Endothelial cell of umbilical vein (primary cell): Measurements from ENCODE around the gene UPF2. TPM values are rescaled to one million over a fixed set of nuclear protein-coding genes. Genes with fewer than 3 reads are reported as not detected.

ENCODE experiments used
- BruUV-seq: library from RNA; stranded (reverse); fragments of 400-500 nt; replicated peaks from 2 replicates; lab custom pipeline; 2021; lab: Mats Ljungman, UMichigan
- CTCF ChIA-PET: fragments of 300-600, 350-600 bp; sonication (Branson Sonifier 250); formaldehyde crosslinking; loops from one replicate; lab custom pipeline; 2021; ENCODE audit warnings: antibody characterized with exemption, inconsistent platforms; lab: Charles Lee
- POLR2A ChIA-PET: fragments of 300-600, 350-600 bp; sonication (Branson Sonifier 250); formaldehyde crosslinking; loops from one replicate; lab custom pipeline; 2021; ENCODE audit warnings: antibody characterized with exemption, inconsistent platforms; lab: Charles Lee
- DNase-seq: peaks from one replicate; pipeline ENCODE4 v3.0.0-alpha.2; 2011; ENCODE audit warnings: low read depth, low spot score
- FAIRE-seq: peaks from 2 replicates; lab custom pipeline; 2011; peaks lifted over from hg19 to GRCh38; lab: Jason Lieb, UNC
- H2AFZ ChIP-seq: 2 replicates; pipeline ENCODE4 v1.6.0; 2012; ENCODE audit warnings: low read depth, low read length, control low read depth, inconsistent platforms
- H3K27ac ChIP-seq: 2 replicates; pipeline ENCODE4 v1.5.1; 2011; ENCODE audit warnings: low read depth, mild to moderate bottlenecking, control low read depth, low read length, moderate library complexity; ENCODE audit not compliant: insufficient read depth
- H3K27me3 ChIP-seq, 2 experiments: 2 replicates each; pipeline versions ENCODE4 v1.6.0 to v1.6.1; 2011; ENCODE audit warnings: low read length in 2 of 2, mixed read lengths in 1 of 2; ENCODE audit not compliant: control insufficient read depth in 2 of 2, insufficient read depth in 2 of 2
- H3K36me3 ChIP-seq, 2 experiments: 2 replicates in 1 of 2; 3 replicates in 1 of 2; pipeline ENCODE4 v1.5.1; 2011; ENCODE audit warnings: low read length in 2 of 2, mild to moderate bottlenecking in 1 of 2, moderate library complexity in 1 of 2; ENCODE audit not compliant: control insufficient read depth in 2 of 2, insufficient read depth in 2 of 2; ENCODE audit errors: extremely low read depth in 1 of 2
- H3K4me1 ChIP-seq: 3 replicates; pipeline ENCODE4 v1.5.1; 2011; ENCODE audit warnings: mild to moderate bottlenecking, low read length; ENCODE audit not compliant: control insufficient read depth, insufficient read depth; ENCODE audit errors: extremely low read depth
- H3K4me2 ChIP-seq: 2 replicates; pipeline ENCODE4 v1.6.1; 2011; ENCODE audit warnings: low read length, control low read depth, mixed read lengths; ENCODE audit not compliant: insufficient read depth
- H3K4me3 ChIP-seq, 3 experiments: fragments of 200-600 bp in 1 of 3; sonication (generic), shearing (Covaris generic) in 1 of 3; replicated peaks in 1 of 3; 2 replicates each; pipeline ENCODE4 v1.5.1; 2011 to 2016; ENCODE audit warnings: control low read depth in 3 of 3, low read length in 3 of 3, mild to moderate bottlenecking in 2 of 3, inconsistent platforms in 1 of 3, low read depth in 1 of 3, moderate library complexity in 1 of 3; ENCODE audit not compliant: insufficient read depth in 1 of 3
- H3K79me2 ChIP-seq: 2 replicates; pipeline ENCODE4 v1.6.0; 2012; ENCODE audit warnings: low read length, inconsistent platforms; ENCODE audit not compliant: control insufficient read depth, insufficient read depth
- H3K9ac ChIP-seq: replicated peaks from 2 replicates; pipeline ENCODE3; 2011; ENCODE audit warnings: low read length, control low read depth; ENCODE audit not compliant: insufficient read depth; ENCODE audit errors: extremely low read depth
- H3K9me1 ChIP-seq: replicated peaks from 3 replicates; pipeline ENCODE4 v1.6.0; 2011; ENCODE audit warnings: mild to moderate bottlenecking, low read length; ENCODE audit not compliant: control insufficient read depth, insufficient read depth; ENCODE audit errors: extremely low read depth
- H3K9me3 ChIP-seq: replicated peaks from 2 replicates; pipeline ENCODE4 v1.5.1; 2012; ENCODE audit warnings: low read length, inconsistent platforms; ENCODE audit not compliant: control insufficient read depth, insufficient read depth
- H4K20me1 ChIP-seq: replicated peaks from 2 replicates; pipeline ENCODE3; 2011; ENCODE audit warnings: mild to moderate bottlenecking, low read length; ENCODE audit not compliant: control insufficient read depth, insufficient read depth; ENCODE audit errors: extremely low read depth
- EZH2 ChIP-seq: IDR thresholded peaks from 2 replicates; pipeline ENCODE4 v1.6.1; 2012; ENCODE audit warnings: borderline replicate concordance, low read depth, mild to moderate bottlenecking, moderate library complexity, low read length, inconsistent platforms; ENCODE audit not compliant: severe bottlenecking
- GATA2 ChIP-seq: IDR thresholded peaks from 2 replicates; pipeline ENCODE4 v1.7.0; 2011; ENCODE audit warnings: low read depth, mild to moderate bottlenecking, moderate library complexity, mixed read lengths, low read length; ENCODE audit not compliant: insufficient read length, insufficient read depth
- JUN ChIP-seq: IDR thresholded peaks from 2 replicates; pipeline ENCODE4 v1.6.1; 2011; ENCODE audit warnings: borderline replicate concordance, low read depth; ENCODE audit not compliant: insufficient read length, insufficient read depth
- MYC ChIP-seq: IDR thresholded peaks from one replicate; pipeline ENCODE4 v1.6.1; 2011; ENCODE audit warnings: mild to moderate bottlenecking, low read depth, low read length
- POLR2AphosphoS5 ChIP-seq: IDR thresholded peaks from 2 replicates; pipeline ENCODE4 v1.6.1; 2012; ENCODE audit warnings: low read depth, mild to moderate bottlenecking, control low read depth, low read length, moderate library complexity; ENCODE audit not compliant: insufficient read depth
- dilution Hi-C: fragments of 300-500 bp; cut with MboI; formaldehyde crosslinking; loops from one replicate; pipeline ENCODE4 v1.15.0; 2019; ENCODE audit warnings: low sequenced_read_pairs; ENCODE audit not compliant: extremely low pct_ligation_motif_present
- intact Hi-C: fragments of 100-400 bp; cut with micrococcal nuclease; formaldehyde crosslinking; loops from one replicate; pipeline ENCODE4 v1.10.0; 2022
- polyA plus RNA-seq, 4 experiments: library from polyadenylated mRNA; depleted of rRNA in 3 of 4; stranded (reverse) in 3 of 4; unstranded in 1 of 4; fragments of >200 nt; gene quantifications; 2 replicates each; pipeline versions ENCODE4 v1.2.1 to v1.2.3, GENCODE V29; 2011 to 2012; ENCODE audit warnings: missing spikeins in 1 of 4
- total RNA-seq: library from RNA; stranded (reverse); gene quantifications from 2 replicates; pipeline ENCODE4 v1.2.3, GENCODE V29; 2021
- TF ChIP-seq, protein P1 (sequence below): IDR thresholded peaks from 2 replicates; pipeline ENCODE4 v1.6.1; 2011; ENCODE audit not compliant: insufficient read depth, insufficient read length
- TF ChIP-seq, protein P2 (sequence below), 2 donors: IDR thresholded peaks; 1 replicate in 1 of 2; 2 replicates in 1 of 2; pipeline ENCODE4 v1.5.1; 2011; ENCODE audit warnings: low read length in 2 of 2, mild to moderate bottlenecking in 2 of 2, moderate library complexity in 2 of 2, control low read depth in 1 of 2, inconsistent platforms in 1 of 2, low read depth in 1 of 2; ENCODE audit not compliant: insufficient read depth in 1 of 2; ENCODE audit errors: extremely low read depth in 1 of 2

The UPF2 gene
- total and polyA plus RNA-seq, 2 donors (not counting 3 experiments of a cell fraction or from before 2014, with no cell fraction given) = 4.8 to 27.7 TPM

DNA sequence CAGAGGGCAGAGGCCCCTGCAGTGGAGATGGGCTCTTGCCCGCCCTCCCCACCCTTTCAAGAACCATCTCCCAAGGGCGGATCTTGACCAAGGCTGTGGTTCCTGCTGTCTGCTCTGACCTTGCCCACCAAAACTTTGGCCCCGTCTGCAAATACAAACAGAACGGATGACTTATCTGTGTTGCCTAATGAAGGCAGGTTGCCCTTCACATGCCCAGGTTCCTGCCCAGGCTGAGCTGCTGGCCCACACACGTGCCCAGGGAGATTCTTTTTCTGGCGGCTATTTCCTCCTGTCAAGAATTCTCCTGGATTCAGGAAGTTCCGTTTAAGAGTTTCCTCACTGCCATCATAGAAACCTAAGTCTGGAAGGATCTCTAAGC lies 141.2 kb downstream of the UPF2 start:
- CTCF ChIA-PET = no interaction called here

DNA sequence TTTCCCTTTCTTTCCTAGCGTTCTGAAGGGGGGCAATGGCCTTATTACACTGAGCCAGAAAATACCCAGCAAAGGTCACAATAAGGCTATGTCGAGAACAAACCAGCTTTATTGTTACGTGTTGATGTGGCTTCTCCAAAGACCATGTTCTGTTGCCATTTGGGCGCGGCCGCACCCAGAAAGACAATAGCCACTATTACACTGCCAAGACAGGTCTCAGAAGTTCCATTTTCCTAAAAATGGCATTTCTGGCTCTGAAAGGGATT lies 141.6 kb downstream of the UPF2 start:
- no peak overlapping the region for H3K4me2 ChIP-seq
- no peak overlapping the region for H2AFZ ChIP-seq
- TF ChIP-seq EZH2 (no peak), POLR2AphosphoS5 (no peak), GATA2 (no peak), JUN (no peak), MYC (no peak)
- TF ChIP-seq, protein P1, sequence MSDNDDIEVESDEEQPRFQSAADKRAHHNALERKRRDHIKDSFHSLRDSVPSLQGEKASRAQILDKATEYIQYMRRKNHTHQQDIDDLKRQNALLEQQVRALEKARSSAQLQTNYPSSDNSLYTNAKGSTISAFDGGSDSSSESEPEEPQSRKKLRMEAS = no peak
- BruUV-seq = no TSS peak
- no peak overlapping the region for H3K9ac ChIP-seq
- DNase-seq (no peak), FAIRE-seq (no peak)
- H3K4me1 ChIP-seq = no peaks in the 10 kb centered on the region
- intact Hi-C loops = no loop called here
- H3K9me3 ChIP-seq = no peaks in the 10 kb centered on the region
- peaks cover 3% of the 10 kb centered on the region in 2 experiments for H3K27me3 ChIP-seq
- H3K36me3 ChIP-seq = no peaks in the 10 kb centered on the region
- ChIA-PET POLR2A (no interaction called here), CTCF (no interaction called here)
- H4K20me1 ChIP-seq = no peaks in the 10 kb centered on the region
- no peak overlapping the region for H3K4me3 ChIP-seq
- no peaks in the 10 kb centered on the region for H3K79me2 ChIP-seq
- H3K9me1 ChIP-seq = no peaks in the 10 kb centered on the region
- dilution Hi-C loops = no loop called here
- no peak overlapping the region for H3K27ac ChIP-seq

More for the DNA sequence above, 141.2 kb downstream of the UPF2 start:
- POLR2A ChIA-PET = no interaction called here
- no TSS peak for BruUV-seq
- dilution Hi-C loops (no loop called here), intact Hi-C loops (no loop called here)
- no peak overlapping the region for H3K9ac ChIP-seq
- H3K36me3 ChIP-seq = no peaks in the 10 kb centered on the region
- peaks cover 3% of the 10 kb centered on the region in 2 experiments for H3K27me3 ChIP-seq
- H3K4me3 ChIP-seq = no peak overlapping the region
- TF ChIP-seq JUN = no peak
- TF ChIP-seq, protein P2, sequence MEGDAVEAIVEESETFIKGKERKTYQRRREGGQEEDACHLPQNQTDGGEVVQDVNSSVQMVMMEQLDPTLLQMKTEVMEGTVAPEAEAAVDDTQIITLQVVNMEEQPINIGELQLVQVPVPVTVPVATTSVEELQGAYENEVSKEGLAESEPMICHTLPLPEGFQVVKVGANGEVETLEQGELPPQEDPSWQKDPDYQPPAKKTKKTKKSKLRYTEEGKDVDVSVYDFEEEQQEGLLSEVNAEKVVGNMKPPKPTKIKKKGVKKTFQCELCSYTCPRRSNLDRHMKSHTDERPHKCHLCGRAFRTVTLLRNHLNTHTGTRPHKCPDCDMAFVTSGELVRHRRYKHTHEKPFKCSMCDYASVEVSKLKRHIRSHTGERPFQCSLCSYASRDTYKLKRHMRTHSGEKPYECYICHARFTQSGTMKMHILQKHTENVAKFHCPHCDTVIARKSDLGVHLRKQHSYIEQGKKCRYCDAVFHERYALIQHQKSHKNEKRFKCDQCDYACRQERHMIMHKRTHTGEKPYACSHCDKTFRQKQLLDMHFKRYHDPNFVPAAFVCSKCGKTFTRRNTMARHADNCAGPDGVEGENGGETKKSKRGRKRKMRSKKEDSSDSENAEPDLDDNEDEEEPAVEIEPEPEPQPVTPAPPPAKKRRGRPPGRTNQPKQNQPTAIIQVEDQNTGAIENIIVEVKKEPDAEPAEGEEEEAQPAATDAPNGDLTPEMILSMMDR (IDR thresholded peaks at IDR 0.05; ENCODE audit: extremely low read depth in 1 of 2, insufficient read depth in 1 of 2, low read depth in 1 of 2, low read length in 2 of 2) = no peak
- H2AFZ ChIP-seq = no peak overlapping the region
- FAIRE-seq (no peak), DNase-seq (peak; percentile 16)
- H3K4me2 ChIP-seq = no peak overlapping the region
- H4K20me1 ChIP-seq = no peaks in the 10 kb centered on the region
- no peak overlapping the region for H3K27ac ChIP-seq
- no peaks in the 10 kb centered on the region for H3K79me2 ChIP-seq
- no peaks in the 10 kb centered on the region for H3K9me3 ChIP-seq
- H3K4me1 ChIP-seq = no peaks in the 10 kb centered on the region
- no peaks in the 10 kb centered on the region for H3K9me1 ChIP-seq
